SK-N-SH treated with all-trans-retinoic acid at 6 μM for 48 hours (cell line): ENCODE data around the gene TRMO.

Source experiments
- ARNTL ChIP-seq: fragments of 450-650 bp; formaldehyde crosslinking; IDR thresholded peaks from 2 replicates; pipeline ENCODE4 v1.5.0; 2020; ENCODE audit warnings: low read depth, mild to moderate bottlenecking, moderate library complexity, borderline replicate concordance
- OSR1 ChIP-seq: fragments of 250-450 bp; sonication (Bioruptor Pico); IDR thresholded peaks from 2 replicates; pipeline ENCODE4 v1.8.0; 2022; ENCODE audit warnings: moderate library complexity, mild to moderate bottlenecking, inconsistent platforms
- ZC3H10 ChIP-seq: fragments of 250-450 bp; sonication (Bioruptor Pico); IDR thresholded peaks from 2 replicates; pipeline ENCODE4 v1.5.1; 2021; ENCODE audit warnings: mild to moderate bottlenecking, moderate library complexity
- ZFP3 ChIP-seq: fragments of 250-450 bp; sonication (Bioruptor Pico); IDR thresholded peaks from 2 replicates; pipeline ENCODE4 v1.5.0; 2020; ENCODE audit warnings: mild to moderate bottlenecking, moderate library complexity
- ZFP30 ChIP-seq: fragments of 450-650 bp; formaldehyde crosslinking; IDR thresholded peaks from 2 replicates; pipeline ENCODE4 v1.5.0; 2022; ENCODE audit warnings: mild to moderate bottlenecking, moderate library complexity
- ZNF8 ChIP-seq: fragments of 450-650 bp; formaldehyde crosslinking; IDR thresholded peaks from 2 replicates; pipeline ENCODE4 v1.5.0; 2020; ENCODE audit warnings: mild to moderate bottlenecking, moderate library complexity
- TF ChIP-seq, protein P1 (sequence below): fragments of 250-450 bp; sonication (Bioruptor Pico); IDR thresholded peaks from 2 replicates; pipeline ENCODE4 v1.8.0; 2020; ENCODE audit warnings: mild to moderate bottlenecking, moderate library complexity, borderline replicate concordance

DNA sequence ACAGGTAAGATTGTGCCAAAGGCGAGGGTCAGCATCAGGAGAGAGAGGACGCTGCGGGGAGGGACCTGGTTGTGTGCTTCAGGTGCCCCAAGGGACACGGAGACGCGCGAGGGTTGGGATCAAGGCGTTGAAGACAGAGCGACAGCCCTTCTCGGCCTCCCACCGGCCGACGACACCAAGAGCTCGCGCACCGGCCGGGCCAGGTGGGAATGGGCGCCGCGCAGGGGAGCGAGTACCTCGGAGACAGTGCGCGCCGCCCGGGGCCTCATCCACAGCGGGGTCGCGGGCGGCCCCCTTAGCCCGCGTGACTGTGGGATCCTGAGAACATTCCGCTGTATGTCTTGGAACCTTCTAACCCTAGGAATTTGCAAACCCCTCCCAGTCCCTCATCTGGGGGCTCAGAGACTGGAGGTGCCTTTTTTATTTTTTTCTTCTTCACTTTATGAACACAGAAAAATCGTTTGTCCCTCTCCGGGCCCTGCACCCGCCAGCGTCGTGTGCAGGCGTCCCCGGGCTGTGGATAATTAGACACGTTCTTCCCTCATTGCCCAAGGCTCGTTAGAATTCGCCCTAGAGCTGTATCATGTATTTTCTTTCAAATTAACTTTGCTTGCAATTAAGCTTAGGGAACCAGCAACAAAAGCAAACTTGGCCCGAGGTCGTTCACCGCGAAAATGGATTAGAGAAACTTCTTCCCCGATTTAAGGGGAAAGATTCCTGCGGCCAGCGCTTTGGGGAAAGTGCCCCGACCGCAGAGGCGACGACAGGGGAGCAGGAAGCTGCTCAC, 64.5 kb downstream of the TRMO start:
- no peak for TF ChIP-seq ZC3H10
- no peak for TF ChIP-seq ARNTL
- TF ChIP-seq ZFP30 (CRISPR knock-in tag), result no peak
- TF ChIP-seq OSR1 (CRISPR knock-in tag), result no peak
- TF ChIP-seq, protein P1, sequence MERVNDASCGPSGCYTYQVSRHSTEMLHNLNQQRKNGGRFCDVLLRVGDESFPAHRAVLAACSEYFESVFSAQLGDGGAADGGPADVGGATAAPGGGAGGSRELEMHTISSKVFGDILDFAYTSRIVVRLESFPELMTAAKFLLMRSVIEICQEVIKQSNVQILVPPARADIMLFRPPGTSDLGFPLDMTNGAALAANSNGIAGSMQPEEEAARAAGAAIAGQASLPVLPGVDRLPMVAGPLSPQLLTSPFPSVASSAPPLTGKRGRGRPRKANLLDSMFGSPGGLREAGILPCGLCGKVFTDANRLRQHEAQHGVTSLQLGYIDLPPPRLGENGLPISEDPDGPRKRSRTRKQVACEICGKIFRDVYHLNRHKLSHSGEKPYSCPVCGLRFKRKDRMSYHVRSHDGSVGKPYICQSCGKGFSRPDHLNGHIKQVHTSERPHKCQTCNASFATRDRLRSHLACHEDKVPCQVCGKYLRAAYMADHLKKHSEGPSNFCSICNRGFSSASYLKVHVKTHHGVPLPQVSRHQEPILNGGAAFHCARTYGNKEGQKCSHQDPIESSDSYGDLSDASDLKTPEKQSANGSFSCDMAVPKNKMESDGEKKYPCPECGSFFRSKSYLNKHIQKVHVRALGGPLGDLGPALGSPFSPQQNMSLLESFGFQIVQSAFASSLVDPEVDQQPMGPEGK (CRISPR knock-in tag), result no peak
- no peak for TF ChIP-seq ZNF8 (CRISPR knock-in tag)
- TF ChIP-seq ZFP3 (CRISPR knock-in tag), result no peak
